ENCODE measurements around the gene VPS37D.

GRCh38 chr7:73621168-73622063, 46.2 kb upstream of the VPS37D start:
- TF ChIP-seq EZH2 (IDR thresholded peaks at IDR 0.05), result no peak
- TF ChIP-seq POLR2AphosphoS5 (IDR thresholded peaks at IDR 0.05; ENCODE audit: borderline replicate concordance, low read depth, low read length), result no peak
- TF ChIP-seq FOXP2 (optimal IDR thresholded peaks at IDR 0.05; ENCODE audit: control extremely low read depth, extremely low read length, insufficient read depth), result no peak
